Astrocyte of the cerebellum (primary cell): ENCODE results near the gene SLC22A23.

ENCODE experiments used
- DNase-seq: peaks from one replicate; pipeline ENCODE4 v3.0.0-alpha.2; 2011; ENCODE audit warnings: low read depth
- H3K4me3 ChIP-seq: 2 replicates; pipeline ENCODE4 v1.5.1; 2011; ENCODE audit warnings: mild to moderate bottlenecking, low read depth, low read length, moderate library complexity
- in situ Hi-C: cut with HindIII; loops from 2 replicates; pipeline ENCODE4 v1.10.0; 2017; ENCODE audit warnings: low sequenced_read_pairs
- TF ChIP-seq, protein P1 (sequence below): IDR thresholded peaks from 2 replicates; pipeline ENCODE4 v1.5.1; 2012; ENCODE audit warnings: low read length, low read depth, moderate library complexity, mild to moderate bottlenecking; ENCODE audit errors: missing control alignments

Gene SLC22A23

DNA sequence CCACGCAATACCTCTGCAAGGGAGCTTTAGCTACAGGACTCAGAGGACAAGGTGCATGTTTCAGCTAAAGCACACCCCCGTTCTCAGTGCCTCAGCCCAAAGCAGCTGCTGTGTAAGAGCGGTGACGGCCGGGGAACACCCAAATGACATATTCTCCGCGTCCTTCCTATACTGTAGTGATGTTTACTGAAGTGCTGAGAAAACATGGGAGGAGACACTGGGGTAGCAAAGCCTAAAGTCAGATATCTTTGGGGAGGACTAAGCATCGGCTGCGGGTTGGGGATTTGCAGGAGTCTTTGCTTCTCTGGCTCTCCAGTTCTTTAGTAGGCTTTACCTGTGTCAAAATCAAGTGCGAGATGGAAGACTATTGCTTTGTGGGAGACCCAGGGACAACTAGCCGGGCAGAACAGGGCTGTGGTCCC is 1.7 kb downstream of the SLC22A23 start:
- DNase-seq = no peak
- TF ChIP-seq, protein P1, sequence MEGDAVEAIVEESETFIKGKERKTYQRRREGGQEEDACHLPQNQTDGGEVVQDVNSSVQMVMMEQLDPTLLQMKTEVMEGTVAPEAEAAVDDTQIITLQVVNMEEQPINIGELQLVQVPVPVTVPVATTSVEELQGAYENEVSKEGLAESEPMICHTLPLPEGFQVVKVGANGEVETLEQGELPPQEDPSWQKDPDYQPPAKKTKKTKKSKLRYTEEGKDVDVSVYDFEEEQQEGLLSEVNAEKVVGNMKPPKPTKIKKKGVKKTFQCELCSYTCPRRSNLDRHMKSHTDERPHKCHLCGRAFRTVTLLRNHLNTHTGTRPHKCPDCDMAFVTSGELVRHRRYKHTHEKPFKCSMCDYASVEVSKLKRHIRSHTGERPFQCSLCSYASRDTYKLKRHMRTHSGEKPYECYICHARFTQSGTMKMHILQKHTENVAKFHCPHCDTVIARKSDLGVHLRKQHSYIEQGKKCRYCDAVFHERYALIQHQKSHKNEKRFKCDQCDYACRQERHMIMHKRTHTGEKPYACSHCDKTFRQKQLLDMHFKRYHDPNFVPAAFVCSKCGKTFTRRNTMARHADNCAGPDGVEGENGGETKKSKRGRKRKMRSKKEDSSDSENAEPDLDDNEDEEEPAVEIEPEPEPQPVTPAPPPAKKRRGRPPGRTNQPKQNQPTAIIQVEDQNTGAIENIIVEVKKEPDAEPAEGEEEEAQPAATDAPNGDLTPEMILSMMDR = no peak
- peak overlapping the region; percentile 74 for H3K4me3 ChIP-seq
- in situ Hi-C loops = no loop called here

DNA sequence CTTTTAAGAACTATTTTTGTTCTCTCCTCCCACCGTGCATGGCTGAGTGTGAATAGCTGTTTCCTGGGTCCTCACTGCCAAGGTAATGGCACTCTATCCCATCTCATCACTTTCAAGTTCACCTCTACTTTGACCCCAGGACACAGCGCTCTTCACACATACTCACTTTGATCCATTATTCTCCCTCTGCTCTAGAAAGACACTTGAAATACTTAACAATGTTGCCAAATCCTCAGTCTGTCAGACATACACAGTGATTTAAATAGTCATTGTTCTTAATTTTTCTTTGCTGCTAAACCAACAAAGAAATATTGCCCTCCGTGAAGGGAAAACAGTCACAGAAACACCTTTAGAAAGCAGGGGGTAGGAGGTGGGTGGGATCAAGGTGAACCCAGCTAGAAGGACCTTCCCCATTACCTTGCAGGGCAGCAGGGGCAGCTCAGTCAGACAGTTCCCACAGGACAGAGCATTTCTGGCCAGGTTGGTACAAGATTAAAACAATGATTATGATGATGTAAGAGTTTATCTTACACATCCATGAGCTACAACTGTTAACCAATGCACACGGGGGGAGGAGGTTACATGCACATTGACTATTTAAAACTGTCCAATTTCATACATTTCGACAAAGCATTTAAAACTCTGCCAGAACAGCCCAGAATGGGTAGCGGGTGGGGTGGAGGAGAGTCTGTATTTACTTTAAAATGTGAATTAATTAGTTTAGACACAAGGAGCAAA is 2.4 kb downstream of the SLC22A23 start:
- in situ Hi-C loops = no loop called here
- peak overlapping the region; percentile 74 for H3K4me3 ChIP-seq
- no peak for DNase-seq
- TF ChIP-seq, protein P1 = no peak

DNA sequence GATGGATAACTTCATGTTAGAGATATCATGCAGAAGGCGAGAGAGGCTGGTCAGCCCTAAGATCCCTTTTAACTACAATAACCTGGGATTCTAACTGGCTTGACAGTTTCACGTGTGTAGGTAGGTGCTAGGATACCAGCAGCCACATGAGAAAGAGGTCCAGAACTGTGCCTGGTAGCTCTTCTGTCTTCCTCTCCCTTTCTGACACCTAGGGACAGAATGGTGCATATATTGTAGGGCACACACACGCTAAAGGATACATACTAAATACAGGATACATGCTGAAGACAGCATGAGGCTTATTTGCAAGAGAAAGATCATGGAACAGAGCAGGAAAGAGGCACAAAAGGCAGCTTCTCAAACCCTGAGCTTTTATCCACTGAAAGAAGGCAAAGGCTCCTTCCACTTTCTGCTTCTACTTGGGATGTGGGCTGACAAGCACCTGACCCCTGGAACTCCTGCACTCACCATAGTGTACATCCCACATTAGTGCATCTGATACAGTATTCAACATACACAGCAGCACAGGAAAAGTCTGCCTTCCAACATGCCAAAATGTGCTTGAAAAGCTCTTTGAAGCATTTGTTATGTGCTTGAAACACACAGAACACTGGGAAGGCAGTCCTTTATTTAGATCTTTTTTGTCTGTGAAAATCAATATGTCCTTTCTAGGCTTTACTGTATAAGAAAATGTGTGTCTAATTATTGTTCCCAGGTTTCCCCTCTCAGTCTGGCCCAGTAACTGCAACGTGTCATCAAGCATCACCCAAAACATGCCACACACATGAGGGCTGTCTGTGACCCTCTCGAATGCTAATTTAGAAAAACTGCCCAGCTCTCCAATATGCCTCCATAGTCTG is 3.2 kb downstream of the SLC22A23 start:
- H3K4me3 ChIP-seq = peak overlapping the region; percentile 74
- TF ChIP-seq, protein P1 = no peak
- in situ Hi-C loops = no loop called here
- DNase-seq = no peak

DNA sequence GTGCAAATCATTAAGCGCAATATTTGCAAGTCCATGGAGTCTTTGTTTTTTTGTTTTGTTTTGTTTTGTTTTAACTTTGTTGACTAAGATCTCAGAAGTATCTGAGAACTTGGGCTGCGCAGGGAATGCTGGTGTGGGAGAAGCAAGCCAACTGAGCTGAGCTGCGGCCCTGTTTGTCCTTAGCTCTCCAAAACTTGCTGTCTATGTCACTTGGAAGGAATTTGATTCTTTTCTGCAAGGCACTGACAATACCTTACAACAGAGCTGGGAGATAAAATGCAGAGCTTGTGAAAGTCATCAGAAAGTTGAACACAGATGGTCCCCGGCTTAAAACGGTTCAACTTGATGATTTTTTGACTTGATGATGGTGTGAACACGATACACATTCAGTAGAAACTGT is 5.4 kb downstream of the SLC22A23 start:
- in situ Hi-C loops = no loop called here
- no peak for DNase-seq
- H3K4me3 ChIP-seq = no peak overlapping the region
- TF ChIP-seq, protein P1 = no peak

DNA sequence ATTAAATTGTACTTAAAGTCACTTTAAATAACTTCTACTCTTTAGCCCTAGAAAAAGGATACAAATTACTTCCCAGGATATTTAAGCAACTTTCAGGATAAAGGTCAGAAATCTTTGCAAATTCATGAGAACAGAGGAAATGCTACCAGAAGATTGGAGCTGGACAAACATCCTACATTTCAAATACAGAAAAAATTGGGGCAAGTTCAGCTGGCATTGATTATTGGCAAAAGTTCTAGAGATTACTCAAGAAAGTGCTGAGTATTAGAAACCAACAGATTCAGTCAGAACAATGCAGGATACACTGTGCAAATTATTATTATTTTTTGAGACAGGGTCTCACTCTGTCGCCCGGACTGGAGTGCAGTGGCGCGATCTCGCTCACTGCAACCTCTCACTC is 6.0 kb downstream of the SLC22A23 start:
- in situ Hi-C loops = no loop called here
- DNase-seq = no peak
- H3K4me3 ChIP-seq = no peak overlapping the region
- TF ChIP-seq, protein P1 = no peak

DNA sequence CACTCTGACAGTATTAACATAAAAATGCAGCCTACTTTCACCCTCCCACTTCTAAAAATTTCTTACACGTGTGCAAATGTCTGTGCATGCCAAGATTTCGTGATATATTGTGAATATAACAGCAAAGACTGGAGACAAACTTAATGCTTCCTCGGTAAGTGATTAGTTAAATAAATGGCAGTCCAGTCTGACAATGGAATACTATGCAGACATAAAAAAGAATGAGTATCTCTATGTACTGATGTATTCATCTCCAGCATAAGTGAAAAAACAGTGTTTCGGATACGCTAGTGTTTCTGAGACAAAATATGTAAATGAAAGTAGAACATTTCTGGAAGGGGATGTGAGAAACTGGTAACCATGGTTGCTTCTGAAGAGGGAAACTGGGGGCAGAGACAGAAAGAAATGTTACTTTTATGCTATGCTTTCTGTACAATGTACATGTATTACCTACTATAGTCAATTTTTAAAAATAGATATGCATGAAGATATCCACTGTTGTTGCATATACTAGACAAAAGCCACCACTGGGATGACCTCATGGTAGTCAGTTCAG is 7.0 kb downstream of the SLC22A23 start:
- in situ Hi-C loops = no loop called here
- TF ChIP-seq, protein P1 = no peak
- H3K4me3 ChIP-seq = no peak overlapping the region
- no peak for DNase-seq
